ENCODE data around the gene WARS2. TPM values are rescaled to one million over a fixed set of nuclear protein-coding genes. Genes with fewer than 3 reads are reported as not detected.
"Not testable (repeated sequence)": the region's sequence is repeated elsewhere in the genome, so short reads cannot be mapped to it uniquely, and the experiment has no call there.

The WARS2 gene
- total RNA-seq, 1 donor from 2014 or later, result 7.9 TPM

DNA sequence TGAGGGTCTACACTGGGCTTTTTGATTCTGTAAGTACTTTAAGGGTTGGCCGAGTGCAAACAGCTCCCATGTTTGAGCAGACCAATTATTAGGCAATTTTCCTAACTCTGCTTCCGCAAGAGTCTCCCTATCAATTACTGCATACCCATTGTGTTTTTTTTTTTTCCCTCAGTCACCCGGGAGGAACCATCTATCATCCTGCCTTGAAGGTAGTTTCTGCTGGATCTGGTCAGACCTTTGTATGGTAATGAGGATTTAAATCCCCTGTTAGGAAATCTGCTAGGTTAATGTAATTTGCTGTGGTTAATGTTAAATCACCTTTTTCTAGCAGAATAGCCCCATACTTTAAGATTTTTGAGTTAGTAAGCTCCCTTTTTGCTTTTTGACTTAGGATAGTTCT lies 40.8 kb upstream of the WARS2 start:
- Mint-ChIP-seq H3K27me3 (ENCODE audit: unreplicated experiment) (peaks cover 2% of the 10 kb centered on the region), H3K4me1 (ENCODE audit: low read depth, unreplicated experiment) (no peaks in the 10 kb centered on the region), H3K4me3 (ENCODE audit: unreplicated experiment) (no peak overlapping the region), H3K36me3 (ENCODE audit: unreplicated experiment) (peaks cover 4% of the 10 kb centered on the region), H3K9me3 (ENCODE audit: unreplicated experiment) (no peaks in the 10 kb centered on the region), H3K27ac (ENCODE audit: unreplicated experiment) (no peak overlapping the region)
- no peak for DNase-seq
- TF ChIP-seq, protein P1, sequence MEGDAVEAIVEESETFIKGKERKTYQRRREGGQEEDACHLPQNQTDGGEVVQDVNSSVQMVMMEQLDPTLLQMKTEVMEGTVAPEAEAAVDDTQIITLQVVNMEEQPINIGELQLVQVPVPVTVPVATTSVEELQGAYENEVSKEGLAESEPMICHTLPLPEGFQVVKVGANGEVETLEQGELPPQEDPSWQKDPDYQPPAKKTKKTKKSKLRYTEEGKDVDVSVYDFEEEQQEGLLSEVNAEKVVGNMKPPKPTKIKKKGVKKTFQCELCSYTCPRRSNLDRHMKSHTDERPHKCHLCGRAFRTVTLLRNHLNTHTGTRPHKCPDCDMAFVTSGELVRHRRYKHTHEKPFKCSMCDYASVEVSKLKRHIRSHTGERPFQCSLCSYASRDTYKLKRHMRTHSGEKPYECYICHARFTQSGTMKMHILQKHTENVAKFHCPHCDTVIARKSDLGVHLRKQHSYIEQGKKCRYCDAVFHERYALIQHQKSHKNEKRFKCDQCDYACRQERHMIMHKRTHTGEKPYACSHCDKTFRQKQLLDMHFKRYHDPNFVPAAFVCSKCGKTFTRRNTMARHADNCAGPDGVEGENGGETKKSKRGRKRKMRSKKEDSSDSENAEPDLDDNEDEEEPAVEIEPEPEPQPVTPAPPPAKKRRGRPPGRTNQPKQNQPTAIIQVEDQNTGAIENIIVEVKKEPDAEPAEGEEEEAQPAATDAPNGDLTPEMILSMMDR (IDR thresholded peaks at IDR 0.05; ENCODE audit: partially characterized antibody, unreplicated experiment), result no peak

DNA sequence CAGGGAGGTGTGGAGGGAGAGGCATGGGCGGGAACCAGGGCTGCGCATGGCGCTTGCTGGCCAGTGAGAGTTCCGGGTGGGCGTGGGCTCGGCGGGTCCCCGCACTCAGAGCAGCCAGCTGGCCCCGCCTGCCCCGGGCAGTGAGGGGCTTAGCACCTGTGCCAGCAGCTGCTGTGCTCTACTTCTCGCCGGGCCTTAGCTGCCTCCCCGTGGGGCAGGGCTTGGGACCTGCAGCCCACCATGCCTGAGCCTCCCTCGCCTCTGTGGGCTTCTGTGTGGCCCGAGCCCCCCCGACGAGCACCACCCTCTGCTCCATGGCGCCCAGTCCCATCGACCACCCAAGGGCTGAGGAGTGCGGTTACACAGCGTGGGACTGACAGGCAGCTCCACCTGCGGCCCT lies 38.6 kb upstream of the WARS2 start:
- Mint-ChIP-seq H3K36me3 (ENCODE audit: unreplicated experiment) (peaks cover 4% of the 10 kb centered on the region), H3K9me3 (ENCODE audit: unreplicated experiment) (no peaks in the 10 kb centered on the region), H3K4me3 (ENCODE audit: unreplicated experiment) (no peak overlapping the region), H3K27ac (ENCODE audit: unreplicated experiment) (no peak overlapping the region), H3K4me1 (ENCODE audit: low read depth, unreplicated experiment) (no peaks in the 10 kb centered on the region), H3K27me3 (ENCODE audit: unreplicated experiment) (peaks cover 4% of the 10 kb centered on the region)
- TF ChIP-seq, protein P1 (IDR thresholded peaks at IDR 0.05; ENCODE audit: partially characterized antibody, unreplicated experiment), result no peak
- DNase-seq, result no peak

DNA sequence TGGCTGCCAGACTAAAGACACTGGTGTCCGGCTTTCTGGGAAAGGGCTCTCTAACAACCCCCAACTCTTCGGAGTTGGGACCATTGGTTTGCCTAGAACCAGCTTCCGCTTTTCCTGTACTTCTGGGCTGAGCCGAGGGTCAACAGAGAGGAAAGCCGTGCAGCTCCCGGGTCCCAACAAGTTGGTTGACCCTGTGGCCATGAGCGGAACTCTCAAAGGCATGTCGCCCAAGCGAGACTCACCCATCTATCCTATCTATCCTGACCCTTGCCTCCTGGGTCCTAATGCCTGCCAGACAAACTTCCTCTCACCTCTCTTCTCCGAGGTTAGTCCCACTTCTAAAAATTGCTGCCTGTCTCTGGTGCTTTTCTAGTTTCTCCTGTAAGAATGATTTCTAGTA lies 32.5 kb upstream of the WARS2 start:
- H3K9me3 Mint-ChIP-seq (ENCODE audit: unreplicated experiment); H3K4me1 Mint-ChIP-seq (ENCODE audit: low read depth, unreplicated experiment); H3K27ac Mint-ChIP-seq (ENCODE audit: unreplicated experiment); H3K4me3 Mint-ChIP-seq (ENCODE audit: unreplicated experiment); H3K27me3 Mint-ChIP-seq (ENCODE audit: unreplicated experiment); H3K36me3 Mint-ChIP-seq (ENCODE audit: unreplicated experiment); DNase-seq: not testable (repeated sequence)

DNA sequence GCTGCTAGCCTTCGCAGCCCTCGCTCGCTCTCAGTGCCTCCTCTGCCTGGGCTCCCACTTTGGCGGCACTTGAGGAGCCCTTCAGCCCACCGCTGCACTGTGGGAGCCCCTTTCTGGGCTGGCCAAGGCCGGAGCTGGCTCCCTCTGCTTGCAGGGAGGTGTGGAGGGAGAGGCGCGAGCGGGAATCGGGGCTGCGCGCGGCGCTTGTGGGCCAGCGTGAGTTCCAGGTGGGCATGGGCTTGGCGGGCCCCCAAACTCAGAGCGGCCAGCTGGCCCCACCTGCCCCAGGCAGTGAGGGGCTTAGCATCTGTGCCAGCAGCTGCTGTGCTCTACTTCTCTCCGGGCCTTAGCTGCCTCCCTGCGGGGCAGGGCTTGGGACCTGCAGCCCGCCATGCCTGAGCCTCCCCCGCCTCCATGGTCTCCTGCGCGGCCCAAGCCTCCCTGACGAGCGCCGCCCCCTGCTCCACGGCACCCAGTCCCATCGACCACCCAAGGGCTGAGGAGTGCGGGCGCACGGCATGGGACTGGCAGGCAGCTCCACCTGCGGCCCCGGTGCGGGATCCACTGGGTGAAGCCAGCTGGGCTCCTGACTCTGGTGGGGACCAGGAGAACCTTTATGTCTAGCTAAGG lies 31.0 kb upstream of the WARS2 start:
- not testable (repeated sequence) for H3K4me1 Mint-ChIP-seq (ENCODE audit: low read depth, unreplicated experiment); H3K36me3 Mint-ChIP-seq (ENCODE audit: unreplicated experiment); H3K27me3 Mint-ChIP-seq (ENCODE audit: unreplicated experiment); H3K27ac Mint-ChIP-seq (ENCODE audit: unreplicated experiment); H3K4me3 Mint-ChIP-seq (ENCODE audit: unreplicated experiment); H3K9me3 Mint-ChIP-seq (ENCODE audit: unreplicated experiment); DNase-seq

DNA sequence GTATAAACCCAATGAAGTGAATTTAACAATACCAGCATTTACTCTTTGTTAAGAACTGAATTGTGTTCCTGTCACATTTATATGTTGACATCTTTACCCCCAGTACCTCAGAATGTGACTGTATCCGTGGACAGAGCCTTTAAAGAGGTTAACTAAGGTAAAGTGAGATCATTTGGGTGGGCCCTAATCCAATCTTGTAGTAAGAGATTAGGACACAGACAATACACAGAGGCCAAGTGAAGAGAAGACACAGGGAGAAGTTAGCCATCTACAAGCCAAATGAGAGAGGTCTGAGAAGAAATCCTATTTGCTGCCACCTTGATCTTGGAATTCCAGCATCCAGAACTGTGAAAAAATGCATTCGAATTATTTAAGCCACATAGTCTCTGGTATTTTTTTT lies 22.9 kb upstream of the WARS2 start:
- Mint-ChIP-seq H3K9me3 (ENCODE audit: unreplicated experiment) (no peaks in the 10 kb centered on the region), H3K4me3 (ENCODE audit: unreplicated experiment) (no peak overlapping the region), H3K27me3 (ENCODE audit: unreplicated experiment) (no peaks in the 10 kb centered on the region), H3K27ac (ENCODE audit: unreplicated experiment) (no peak overlapping the region), H3K4me1 (ENCODE audit: low read depth, unreplicated experiment) (no peaks in the 10 kb centered on the region), H3K36me3 (ENCODE audit: unreplicated experiment) (no peaks in the 10 kb centered on the region)
- no peak for DNase-seq
- TF ChIP-seq, protein P1 (IDR thresholded peaks at IDR 0.05; ENCODE audit: partially characterized antibody, unreplicated experiment), result no peak

DNA sequence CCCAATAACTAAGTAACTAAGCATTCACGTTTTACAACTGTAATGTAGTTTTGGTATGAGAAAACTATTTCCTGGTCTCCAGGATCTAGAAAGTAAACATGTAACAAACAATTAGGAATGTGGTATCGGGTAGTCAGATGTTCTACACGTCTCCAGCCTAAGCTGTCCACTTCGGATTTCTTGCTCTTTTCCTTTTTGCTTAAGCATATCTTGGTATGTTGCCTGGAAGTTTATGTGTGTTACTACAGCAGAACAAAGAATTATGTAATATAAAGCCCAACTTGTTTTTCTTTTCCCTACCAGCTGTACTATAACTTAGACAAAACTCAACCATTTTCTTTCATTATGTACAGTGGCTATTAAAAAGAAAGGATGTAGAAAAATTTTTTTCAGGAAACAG lies 20.4 kb upstream of the WARS2 start:
- H3K4me1 Mint-ChIP-seq (ENCODE audit: low read depth, unreplicated experiment), result no peaks in the 10 kb centered on the region
- no peaks in the 10 kb centered on the region for H3K27me3 Mint-ChIP-seq (ENCODE audit: unreplicated experiment)
- no peaks in the 10 kb centered on the region for H3K36me3 Mint-ChIP-seq (ENCODE audit: unreplicated experiment)
- no peak overlapping the region for H3K27ac Mint-ChIP-seq (ENCODE audit: unreplicated experiment)
- peaks cover 1% of the 10 kb centered on the region for H3K9me3 Mint-ChIP-seq (ENCODE audit: unreplicated experiment)
- no peak for DNase-seq
- TF ChIP-seq, protein P1 (IDR thresholded peaks at IDR 0.05; ENCODE audit: partially characterized antibody, unreplicated experiment), result no peak
- H3K4me3 Mint-ChIP-seq (ENCODE audit: unreplicated experiment), result no peak overlapping the region
